GF-D8 (cell line): Measurements from ENCODE around the gene PREX1.

Experiments
- DNase-seq: peaks from one replicate; lab custom pipeline; 2025; lab: John Stamatoyannopoulos, UW

PREX1 gene

DNA sequence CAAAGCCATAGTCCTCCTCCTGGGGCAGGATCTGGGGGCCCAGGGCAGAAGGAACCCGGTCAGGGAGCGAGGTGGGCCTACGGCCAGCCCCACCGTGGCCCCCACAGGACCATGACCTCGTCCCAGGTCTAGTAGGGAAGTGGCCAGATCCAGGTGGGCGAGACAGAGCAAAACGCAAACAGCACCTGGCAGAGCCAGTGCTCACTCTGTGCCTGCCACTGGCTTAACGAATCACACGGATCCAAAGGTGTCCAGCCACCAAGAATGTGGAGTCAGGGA is 169.7 kb downstream of the PREX1 start:
- DNase-seq = no peak

DNA sequence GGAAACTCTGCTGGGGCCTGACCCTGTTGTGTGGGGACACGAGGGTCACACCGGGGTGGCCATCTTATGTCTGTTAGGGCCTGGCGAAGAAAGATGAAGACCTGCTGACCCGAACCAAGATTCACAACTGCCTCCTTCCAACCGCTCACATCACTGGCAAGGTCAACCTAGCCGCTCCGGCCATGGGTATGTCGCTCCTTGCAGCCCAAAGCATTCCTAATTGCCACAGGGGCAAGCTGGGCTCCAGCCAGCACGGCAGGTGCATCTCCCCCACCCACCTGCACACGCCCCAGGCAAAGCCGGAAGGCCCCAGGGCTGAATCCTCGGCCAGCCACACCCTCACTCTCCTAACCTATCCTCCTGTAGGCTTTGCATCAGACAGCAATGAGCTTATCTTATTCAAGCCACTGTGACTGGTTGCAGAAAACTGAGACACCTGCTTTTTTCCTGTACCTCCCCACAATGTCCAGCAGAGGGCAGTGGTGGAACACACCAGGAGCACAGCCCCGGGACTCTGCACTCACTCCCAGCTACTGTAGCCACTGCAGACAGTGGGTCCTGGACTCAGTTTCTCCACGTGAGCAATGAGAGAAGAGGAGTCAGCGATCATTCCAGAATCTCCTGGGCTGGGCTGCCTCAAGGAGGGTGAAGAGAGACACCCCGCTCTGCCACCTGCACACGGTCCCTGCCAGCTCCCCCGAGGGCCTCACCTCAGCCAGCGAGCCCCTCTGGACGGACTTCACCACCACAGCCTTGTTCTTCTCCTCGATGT is 170.2 kb downstream of the PREX1 start:
- DNase-seq = peak; percentile 13

DNA sequence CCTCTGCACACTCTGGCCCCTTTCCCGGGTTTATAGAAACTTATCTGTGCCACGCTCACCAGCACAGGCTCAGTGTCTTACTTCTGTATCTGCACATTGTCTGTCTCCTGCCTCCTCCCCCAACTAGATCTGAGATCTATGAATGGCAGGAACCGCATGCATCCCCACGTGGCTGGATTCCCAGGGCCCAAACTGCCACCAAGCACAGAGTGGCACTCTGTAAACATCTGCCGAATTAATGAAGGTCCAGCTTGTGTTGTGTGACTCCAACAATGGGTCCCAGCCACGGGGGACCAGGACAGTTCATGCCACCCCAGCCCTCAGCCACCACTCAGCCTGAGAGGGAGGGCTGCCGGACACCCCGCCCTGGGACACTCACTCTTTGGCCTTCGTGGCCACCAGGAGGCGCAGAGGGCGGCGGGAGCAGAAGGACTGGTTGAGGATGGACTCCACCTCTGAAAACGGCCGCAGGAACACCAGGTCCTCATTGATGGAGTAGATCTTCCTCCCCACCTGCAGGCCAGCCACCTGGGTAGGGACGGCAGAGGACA is 171.1 kb downstream of the PREX1 start:
- DNase-seq = no peak

DNA sequence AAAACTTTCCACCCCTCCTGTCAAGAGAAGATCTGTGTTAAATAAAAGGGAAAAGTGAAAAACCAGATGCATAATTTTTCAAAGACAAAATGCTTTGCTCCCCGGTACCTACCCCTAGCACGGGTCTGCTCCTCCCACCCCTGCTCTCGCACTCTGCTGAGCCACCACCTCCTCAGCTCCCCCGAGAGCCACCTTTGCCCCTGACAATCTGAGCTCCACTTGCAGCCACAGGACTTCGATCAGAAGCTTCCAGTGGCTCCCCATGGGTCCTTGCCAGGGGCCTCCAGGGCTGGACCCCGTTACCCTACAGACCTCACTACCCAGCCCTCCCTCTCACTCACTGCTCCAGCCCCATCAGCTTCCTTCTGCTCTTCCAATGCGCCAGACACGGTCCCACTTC is 171.7 kb downstream of the PREX1 start:
- DNase-seq = no peak

DNA sequence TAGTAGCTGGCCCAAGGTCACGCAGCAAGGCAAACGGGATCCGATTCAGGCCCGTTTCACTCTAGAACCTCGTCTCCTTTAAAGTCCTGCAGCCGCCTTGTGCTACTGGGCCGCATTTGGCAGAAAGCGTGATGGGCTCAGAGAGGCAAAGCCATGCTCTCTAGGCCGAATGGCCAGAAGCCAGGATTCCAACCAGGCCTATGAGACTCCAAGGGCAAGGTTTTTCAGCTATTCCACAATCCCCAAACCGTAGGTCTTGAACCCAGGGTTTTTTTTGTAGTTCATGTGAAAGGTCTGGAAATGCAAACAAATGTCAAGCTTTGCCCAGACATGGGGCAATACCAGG is 174.1 kb downstream of the PREX1 start:
- no peak for DNase-seq

DNA sequence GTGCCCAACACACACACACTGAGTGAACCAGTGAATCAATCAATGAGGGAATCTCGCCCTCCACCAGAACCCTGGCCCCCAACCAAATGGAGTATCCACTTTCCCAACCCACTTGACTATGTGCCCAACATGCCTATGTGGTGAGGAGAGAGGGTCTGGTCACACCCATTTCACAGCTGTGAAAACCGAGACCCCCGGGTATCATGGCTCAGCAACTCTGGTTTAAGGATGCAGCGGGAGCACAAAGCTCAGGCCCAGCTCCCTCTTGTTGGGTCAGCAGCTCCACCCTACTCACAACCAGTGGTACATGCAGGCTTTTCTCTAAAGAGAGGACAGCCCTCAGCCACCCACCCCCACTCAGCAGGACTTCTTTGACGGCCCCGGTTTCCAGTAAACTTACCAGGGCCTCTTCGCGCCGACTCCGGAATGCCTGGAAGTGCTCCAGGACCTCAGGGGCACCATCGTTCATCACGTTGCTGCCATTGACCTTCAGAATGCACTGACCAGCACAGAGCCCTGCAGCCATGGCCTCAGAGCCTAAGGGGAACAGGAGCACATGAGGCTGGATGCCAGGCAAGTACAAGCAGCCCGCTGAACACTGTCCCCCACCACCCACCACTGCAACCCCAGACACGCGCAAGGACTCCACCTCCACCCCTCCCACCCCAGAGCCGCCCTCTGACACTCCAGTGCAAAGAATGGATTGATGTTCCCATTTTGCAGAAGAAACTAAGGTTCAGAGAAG is 174.7 kb downstream of the PREX1 start:
- no peak for DNase-seq

DNA sequence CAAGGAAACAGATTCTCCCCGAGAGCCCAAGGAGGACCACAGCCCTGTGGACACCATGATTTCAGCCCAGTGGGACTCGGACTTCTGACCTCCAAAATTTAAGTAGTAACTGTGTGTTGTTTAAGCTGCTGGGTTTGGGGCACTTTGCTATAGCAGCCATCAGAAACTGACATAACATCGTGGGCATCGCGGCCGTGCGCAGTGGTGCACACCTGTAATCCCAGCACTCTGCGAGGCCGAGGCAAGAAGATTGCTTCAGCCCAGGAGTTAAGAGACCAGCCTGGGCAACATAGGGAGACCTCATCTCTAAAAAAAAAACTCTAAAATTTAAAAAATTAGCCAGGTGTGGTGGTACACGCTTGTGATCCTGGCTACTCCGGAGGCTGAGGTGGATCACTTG is 175.8 kb downstream of the PREX1 start:
- DNase-seq = no peak

DNA sequence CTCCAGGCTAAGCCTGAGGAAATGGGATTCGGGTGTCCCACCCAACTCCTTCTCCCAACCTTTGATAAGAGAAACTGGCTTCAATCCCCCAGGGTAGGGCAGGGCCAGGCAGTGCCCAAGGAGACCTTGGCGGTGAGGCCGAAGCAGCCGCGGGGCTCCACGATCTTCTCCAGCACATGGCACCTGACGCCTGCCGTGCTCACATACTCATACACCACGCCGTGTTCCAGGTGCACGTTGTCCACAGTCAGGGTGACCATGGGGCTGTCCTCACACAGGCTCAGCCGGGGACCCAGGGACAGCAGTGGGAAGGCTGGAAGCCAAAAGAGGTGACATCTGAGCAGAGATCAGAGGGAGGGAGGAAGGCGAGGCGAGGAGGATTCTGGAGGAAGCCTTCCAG is 176.5 kb downstream of the PREX1 start:
- DNase-seq = no peak

DNA sequence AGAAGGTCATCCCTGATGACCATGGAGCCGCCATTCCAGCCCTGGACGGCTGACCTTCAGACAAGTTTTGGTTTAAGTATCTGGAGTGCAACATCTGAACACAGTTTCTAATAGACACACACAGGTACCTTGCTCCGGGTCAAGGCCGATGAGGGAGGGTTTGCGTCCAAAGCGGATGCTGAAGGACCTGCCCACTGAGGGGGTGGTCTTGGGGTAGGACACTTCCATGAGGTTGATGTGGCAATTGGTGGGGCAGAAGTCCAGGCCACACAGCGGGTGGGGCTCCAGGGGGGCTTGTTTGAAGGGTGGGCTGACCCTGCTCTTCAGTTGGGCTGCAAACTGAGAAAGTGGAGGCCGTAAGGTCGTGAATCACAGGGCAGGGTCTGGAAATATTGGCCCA is 177.9 kb downstream of the PREX1 start:
- no peak for DNase-seq

DNA sequence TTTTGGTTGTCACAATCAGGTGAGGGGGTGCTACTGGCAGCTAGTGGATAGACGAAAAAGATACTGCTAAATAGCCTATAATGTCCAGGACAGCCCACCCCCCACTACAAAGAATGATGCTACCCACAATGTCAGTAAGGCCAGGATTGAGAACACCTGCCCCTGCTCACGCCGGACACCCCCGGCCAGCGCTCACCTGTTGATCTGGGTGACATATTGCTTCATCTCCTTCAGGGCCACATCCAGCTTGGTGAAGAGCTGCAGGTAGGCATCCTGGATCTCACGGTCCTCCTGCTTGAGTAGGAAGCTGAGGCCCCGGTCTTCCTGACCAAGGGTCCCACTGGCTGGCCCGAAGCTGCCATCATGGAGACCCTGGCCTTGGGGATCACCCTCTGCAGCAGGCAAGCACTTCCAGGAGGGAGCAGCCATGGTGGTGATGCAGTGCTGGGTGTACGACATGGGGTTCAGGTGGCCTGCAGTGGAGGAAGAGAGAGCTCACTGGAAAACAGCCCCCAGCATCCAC is 178.6 kb downstream of the PREX1 start:
- DNase-seq = no peak

DNA sequence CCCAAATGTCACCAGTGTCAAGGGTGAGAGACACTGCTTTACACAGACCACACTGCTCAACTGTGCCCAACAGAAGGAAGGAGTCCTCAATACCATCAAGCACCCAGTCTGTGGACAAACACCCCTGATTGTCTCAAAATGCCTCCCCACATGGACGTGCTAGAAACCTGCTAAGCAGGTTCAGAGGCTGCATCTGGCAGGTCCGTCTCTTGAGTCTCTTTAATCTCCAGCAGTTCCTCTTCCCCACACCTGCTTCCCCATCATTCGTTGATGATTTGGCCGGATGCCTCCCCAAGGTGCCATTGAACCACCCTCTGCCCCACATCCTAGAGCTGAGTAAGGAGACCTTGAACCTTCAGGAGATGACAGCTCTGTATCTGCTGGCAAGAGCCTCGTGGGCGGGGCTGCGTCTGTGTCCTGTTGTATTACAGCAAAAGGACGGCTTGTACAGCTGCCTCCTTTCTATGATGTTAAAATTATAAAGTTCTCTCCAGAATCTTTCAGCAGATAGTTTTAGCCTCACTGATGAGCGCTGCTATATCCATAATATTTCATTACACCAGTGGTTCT is 179.2 kb downstream of the PREX1 start:
- DNase-seq = no peak

DNA sequence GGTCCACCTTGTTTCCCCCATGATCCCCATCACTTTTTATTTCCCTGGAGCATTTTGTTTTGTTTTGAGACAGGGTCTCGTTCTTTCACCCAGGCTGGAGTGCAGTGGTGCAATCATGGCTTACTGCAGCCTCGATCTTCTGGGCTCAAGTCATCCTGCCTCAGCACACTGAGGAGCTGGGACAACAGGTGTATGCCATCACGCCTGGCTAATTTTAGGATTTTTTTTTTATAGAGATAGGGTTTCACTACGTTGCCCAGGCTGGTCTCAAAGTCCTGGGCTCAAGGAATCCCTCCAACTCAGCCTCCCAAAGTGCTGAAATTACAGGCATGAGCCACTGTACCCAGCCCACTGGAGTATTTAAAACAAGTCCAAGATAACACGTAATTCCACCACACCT is 179.9 kb downstream of the PREX1 start:
- no peak for DNase-seq

DNA sequence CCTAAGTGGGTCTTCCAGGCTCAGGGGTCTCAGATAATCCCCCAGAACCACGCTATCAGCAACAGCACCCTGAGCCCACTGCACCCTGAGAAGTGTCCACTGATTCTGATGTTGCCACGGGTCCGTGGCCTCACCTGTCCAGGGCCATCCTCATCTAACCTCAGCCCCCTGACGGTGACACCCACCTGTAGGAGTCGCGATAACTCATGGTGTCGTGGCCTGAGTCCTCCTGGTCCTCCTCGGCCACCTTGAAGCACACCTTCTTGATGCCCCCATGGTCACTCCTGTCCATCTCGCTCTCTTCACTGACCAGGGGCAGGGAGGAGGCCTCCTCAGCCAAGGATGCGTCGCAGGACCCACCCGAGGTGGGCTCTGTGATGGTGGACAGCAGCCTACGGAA is 182.1 kb downstream of the PREX1 start:
- DNase-seq = no peak

DNA sequence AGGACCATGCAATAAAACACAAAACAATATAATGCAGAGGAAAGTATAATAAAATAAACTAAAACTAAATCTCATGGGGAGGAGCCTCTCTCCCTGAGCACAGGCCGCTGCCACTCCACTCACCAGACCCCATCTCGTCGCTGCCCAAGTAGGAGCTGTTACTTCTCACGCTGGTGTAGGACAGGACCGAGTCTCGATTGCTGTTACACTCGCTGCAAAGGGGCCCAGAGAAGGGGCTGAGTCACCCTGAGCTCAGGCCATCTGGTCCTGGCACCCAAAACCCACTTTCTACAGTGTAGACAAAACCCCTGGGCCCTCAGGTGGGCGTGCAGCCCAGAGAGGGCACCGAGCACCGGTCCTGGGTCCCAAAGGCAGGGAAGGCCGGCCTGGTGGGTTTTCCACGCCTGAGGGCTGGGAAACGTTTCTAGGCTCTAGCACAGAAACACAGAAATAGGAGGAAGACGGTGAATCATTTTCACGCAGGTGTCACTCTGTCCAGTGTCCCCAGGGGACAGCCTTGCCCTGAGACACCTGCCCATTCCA is 183.4 kb downstream of the PREX1 start:
- no peak for DNase-seq

DNA sequence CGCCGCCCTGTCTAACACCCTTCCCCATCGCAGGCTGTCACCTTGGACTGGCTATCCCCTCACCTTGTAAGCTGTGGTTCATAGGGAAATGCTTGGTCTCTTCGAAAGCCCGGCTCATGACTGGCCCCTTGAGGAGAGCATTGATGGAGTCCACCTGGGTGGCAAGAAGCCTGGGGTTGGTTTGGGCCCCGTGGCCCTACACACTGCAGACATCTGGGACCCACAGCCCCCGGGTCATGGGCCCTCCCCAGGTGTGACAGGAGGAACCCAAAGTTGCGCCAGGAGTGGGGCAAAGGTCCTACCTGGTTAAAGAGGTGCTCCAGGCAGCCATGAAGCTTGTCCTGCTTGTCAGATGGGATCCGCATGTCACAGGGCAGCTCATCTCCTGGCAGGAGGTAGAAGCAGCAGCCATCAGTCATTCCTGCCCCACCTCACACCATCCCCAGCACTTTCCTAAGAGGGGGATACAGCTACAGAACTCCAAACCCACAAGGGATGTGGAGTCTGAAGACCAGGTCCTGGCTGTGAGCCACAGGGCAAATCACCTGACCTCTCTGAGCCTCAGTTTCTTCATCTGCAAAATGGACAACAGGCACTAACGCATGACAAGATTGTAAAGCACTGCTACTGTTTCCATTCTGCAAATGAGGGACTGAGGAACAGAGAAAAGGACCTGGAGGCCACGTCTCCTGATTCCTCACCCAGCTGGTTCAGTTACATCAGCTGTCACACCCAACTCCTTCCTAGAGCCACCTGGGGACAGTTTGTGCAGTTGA is 185.5 kb downstream of the PREX1 start:
- no peak for DNase-seq

DNA sequence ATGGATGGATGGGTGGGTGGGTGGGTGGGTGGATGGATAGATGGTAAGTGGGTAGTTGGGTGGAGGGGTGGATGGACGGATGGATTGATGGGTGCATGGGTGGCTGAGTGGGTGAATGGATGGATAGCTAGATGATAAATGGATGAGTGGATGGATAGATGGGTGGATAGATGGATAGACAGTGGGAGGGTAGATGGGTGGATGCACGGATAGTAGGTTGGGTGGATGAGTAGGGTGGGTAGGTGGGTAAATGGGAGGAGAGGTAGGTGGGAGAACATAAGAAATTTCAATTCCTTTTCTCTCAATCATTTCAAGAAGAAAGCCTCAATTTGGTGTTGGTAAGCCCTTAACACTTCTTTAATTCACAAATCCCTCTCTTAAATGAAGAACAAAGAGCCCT is 186.9 kb downstream of the PREX1 start:
- no peak for DNase-seq

DNA sequence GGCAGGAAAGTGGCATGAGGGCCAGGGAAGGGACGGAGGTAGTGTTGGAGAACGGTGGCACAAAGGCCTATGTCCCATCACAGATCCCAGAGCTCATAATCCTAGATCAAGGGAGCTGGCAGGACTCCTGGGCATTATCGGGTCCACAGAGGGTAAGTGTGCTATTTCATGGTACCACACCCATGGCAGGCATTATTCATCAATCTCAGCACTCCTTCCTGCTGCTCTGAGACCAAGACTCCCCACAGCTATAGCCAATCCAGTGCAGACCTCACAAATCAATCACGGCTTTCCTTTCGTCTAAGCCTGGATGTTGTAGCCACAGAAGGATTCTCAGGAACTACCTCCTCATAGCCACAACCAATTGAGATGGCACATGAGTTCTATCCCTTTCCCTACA is 187.9 kb downstream of the PREX1 start:
- no peak for DNase-seq

DNA sequence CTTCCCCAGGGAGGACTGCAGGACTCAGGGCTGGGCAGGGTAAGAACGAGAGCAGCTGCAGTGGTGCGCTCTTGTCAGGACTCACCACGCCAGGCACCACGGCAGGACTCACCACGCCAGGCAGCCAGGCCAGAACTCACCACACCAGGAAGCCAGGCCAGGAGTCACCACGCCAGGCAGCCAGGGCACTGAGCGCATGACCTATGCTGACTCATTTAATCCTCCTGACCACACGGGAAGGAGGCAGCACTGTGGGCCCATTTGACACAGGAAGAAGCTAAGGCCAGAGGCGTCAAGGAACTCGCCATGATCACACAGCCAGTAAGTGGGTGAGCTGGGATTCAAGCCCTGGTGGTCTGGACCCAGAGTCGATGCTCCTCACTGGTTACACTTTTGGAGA is 189.3 kb downstream of the PREX1 start:
- DNase-seq = no peak

DNA sequence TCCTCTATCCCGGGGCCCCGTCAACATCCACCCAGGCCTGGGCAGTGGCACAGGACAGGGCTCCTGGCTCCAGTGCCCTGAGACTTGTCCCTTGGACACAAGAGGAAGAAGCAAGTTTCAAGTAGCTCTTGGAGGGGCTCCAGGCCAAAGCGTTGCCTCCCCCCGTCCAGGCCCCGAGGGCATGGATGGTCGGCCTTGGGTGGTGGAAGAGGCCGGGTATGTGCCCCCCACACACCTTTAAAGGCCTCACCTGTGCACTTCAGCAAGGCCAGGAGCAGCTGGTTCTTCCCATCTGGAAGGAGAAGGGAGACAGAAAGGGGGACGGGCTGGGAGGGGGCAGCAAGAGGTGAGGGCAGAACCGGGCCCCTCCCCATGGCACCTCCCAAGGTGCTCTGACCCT is 190.3 kb downstream of the PREX1 start:
- DNase-seq = no peak

DNA sequence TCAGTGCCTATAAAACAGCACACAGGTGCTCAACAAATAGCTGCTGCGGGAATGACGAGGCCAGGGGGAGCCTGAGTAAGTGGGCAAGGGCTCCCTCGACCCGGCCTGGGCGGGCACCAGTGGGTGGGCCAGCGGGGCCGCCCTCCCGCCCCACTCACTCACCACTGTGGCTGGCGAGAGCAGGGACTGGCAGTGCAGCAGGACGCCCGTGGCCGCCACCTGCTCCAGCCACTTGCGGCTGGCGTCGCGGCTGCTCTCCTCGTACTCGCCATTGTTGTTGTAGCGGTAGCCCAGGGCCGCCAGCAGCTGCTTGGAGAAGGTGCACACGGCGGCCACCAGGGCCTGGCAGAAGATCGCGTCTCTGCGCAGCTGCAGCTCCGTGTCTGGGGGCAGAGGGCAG is 191.5 kb downstream of the PREX1 start:
- DNase-seq = no peak

DNA sequence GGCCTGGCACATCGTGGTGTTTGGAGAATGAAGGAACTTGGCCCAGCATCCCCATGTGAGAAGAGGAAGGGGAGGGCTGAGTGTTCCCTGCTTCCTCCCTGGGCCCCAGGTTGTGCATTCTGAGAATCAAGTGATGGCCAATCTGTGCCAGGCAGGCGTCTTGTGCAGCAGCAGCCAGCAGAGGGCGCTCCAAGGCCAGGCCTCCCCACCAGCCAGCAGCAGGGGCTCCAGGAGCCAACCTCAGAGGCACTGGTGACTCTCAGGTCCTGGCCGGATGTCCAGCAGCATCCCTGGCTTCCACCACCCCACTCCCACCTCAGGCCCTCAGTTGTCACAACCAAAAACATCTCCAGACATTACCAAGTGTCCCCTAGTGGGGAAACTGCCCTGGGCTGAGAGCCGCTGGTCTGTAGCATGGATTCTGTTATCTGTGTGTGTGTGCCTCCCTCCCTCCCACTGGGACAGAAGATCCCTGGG is 192.0 kb downstream of the PREX1 start:
- peak; percentile 2 for DNase-seq

DNA sequence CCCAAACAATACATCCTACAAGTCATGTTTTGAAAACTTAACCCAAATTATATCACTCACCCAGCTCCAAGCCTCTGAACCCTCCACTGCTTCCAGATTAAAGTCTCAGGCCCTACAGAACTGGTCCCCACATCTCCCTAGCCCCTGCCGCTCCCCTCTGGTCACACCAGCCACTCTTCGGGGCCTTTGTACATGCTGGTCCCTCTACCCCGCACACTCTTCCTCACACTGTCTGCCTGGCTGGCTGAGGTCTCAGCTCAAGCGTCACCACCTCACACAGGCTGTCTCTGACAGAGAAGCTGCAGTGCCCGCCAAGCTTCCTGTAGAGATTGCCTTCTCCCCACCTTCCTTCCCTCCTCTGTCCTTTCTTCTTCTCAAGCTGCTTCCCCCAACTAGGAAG is 192.4 kb downstream of the PREX1 start:
- no peak for DNase-seq
